Measurements from ENCODE around the gene EPHB1. TPM values are rescaled to one million over a fixed set of nuclear protein-coding genes. Genes with fewer than 3 reads are reported as not detected.
"Not testable (repeated sequence)": the region's sequence is repeated elsewhere in the genome, so short reads cannot be mapped to it uniquely, and the experiment has no call there.

The EPHB1 gene
- total RNA-seq, 1 donor from 2014 or later = 3.8 TPM

- no peak for DNase-seq
- no peak for TF ChIP-seq CTCF (IDR thresholded peaks at IDR 0.05)
- CTCF ChIA-PET = no interaction called here
Observed at GRCh38 chr3:135017003-135017893, 222.2 kb downstream of the EPHB1 start.

GRCh38 chr3:135018149-135018923 lies 223.3 kb downstream of the EPHB1 start:
- Mint-ChIP-seq H3K27ac (no peak overlapping the region), H3K4me1 (no peaks in the 10 kb centered on the region), H3K27me3 (no peaks in the 10 kb centered on the region), H3K36me3 (ENCODE audit: low read depth) (no peaks in the 10 kb centered on the region), H3K4me3 (no peak overlapping the region), H3K9me3 (no peaks in the 10 kb centered on the region)
- no peak for DNase-seq
- TF ChIP-seq CTCF (IDR thresholded peaks at IDR 0.05) = no peak
- ChIA-PET POLR2A (no interaction called here), CTCF (no interaction called here)
- intact Hi-C loops (cut with micrococcal nuclease) = no loop called here
- ATAC-seq (ENCODE audit: low read depth) = no peak

More at GRCh38 chr3:135017003-135017893, 222.2 kb downstream of the EPHB1 start:
- intact Hi-C loops (cut with micrococcal nuclease) = no loop called here
- Mint-ChIP-seq H3K36me3 (ENCODE audit: low read depth) (no peaks in the 10 kb centered on the region), H3K27ac (no peak overlapping the region), H3K4me3 (no peak overlapping the region), H3K9me3 (no peaks in the 10 kb centered on the region), H3K27me3 (no peaks in the 10 kb centered on the region), H3K4me1 (no peaks in the 10 kb centered on the region)
- POLR2A ChIA-PET = no interaction called here
- ATAC-seq (ENCODE audit: low read depth) = no peak

GRCh38 chr3:135020181-135020580 lies 225.1 kb downstream of the EPHB1 start:
- no peaks in the 10 kb centered on the region for H3K4me1 Mint-ChIP-seq
- ChIA-PET POLR2A (no interaction called here), CTCF (no interaction called here)
- no peak for TF ChIP-seq CTCF (IDR thresholded peaks at IDR 0.05)
- DNase-seq = no peak
- H3K27me3 Mint-ChIP-seq = no peaks in the 10 kb centered on the region
- intact Hi-C loops (cut with micrococcal nuclease) = no loop called here
- no peak overlapping the region for H3K27ac Mint-ChIP-seq
- no peak for ATAC-seq (ENCODE audit: low read depth)
- H3K36me3 Mint-ChIP-seq (ENCODE audit: low read depth) = no peaks in the 10 kb centered on the region
- H3K4me3 Mint-ChIP-seq = no peak overlapping the region
- no peaks in the 10 kb centered on the region for H3K9me3 Mint-ChIP-seq

GRCh38 chr3:135023996-135024658 lies 229.1 kb downstream of the EPHB1 start:
- ChIA-PET CTCF (no interaction called here), POLR2A (no interaction called here)
- H3K9me3 Mint-ChIP-seq = no peaks in the 10 kb centered on the region
- H3K27me3 Mint-ChIP-seq = no peaks in the 10 kb centered on the region
- no peaks in the 10 kb centered on the region for H3K36me3 Mint-ChIP-seq (ENCODE audit: low read depth)
- intact Hi-C loops (cut with micrococcal nuclease) = no loop called here
- DNase-seq (no peak), ATAC-seq (ENCODE audit: low read depth) (no peak)
- H3K4me1 Mint-ChIP-seq = no peaks in the 10 kb centered on the region
- H3K27ac Mint-ChIP-seq = no peak overlapping the region
- no peak for TF ChIP-seq CTCF (IDR thresholded peaks at IDR 0.05)
- H3K4me3 Mint-ChIP-seq = no peak overlapping the region

GRCh38 chr3:135030768-135031615 lies 235.9 kb downstream of the EPHB1 start:
- H3K27me3 Mint-ChIP-seq = peaks cover 17% of the 10 kb centered on the region
- intact Hi-C loops (cut with micrococcal nuclease); H3K9me3 Mint-ChIP-seq; CTCF ChIA-PET; H3K27ac Mint-ChIP-seq; H3K4me3 Mint-ChIP-seq; H3K4me1 Mint-ChIP-seq; ATAC-seq (ENCODE audit: low read depth); H3K36me3 Mint-ChIP-seq (ENCODE audit: low read depth); POLR2A ChIA-PET; DNase-seq: not testable (repeated sequence)
